NK-92 treated with Interleukin-12 subunit alpha and Interleukin-12 subunit beta, amount 100 ng/mL, for 24 hours (cell line): ENCODE results near the gene RAB11FIP4.

Experiments
- DNase-seq: peaks from one replicate; lab custom pipeline; 2025; lab: John Stamatoyannopoulos, UW

The RAB11FIP4 gene

GRCh38 chr17:31411707-31412285 lies 20.3 kb downstream of the RAB11FIP4 start:
- DNase-seq: no peak

- DNase-seq: no peak
These were observed 21.0 kb downstream of the RAB11FIP4 start for GRCh38 chr17:31412511-31412910.

- no peak for DNase-seq
These were observed 21.8 kb downstream of the RAB11FIP4 start for GRCh38 chr17:31413081-31413799.

- DNase-seq: no peak
These were observed 22.5 kb downstream of the RAB11FIP4 start for GRCh38 chr17:31413874-31414549.

- no peak for DNase-seq
These were observed 23.1 kb downstream of the RAB11FIP4 start for GRCh38 chr17:31414550-31414918.

- DNase-seq: no peak
These were observed 23.6 kb downstream of the RAB11FIP4 start for GRCh38 chr17:31415004-31415454.

GRCh38 chr17:31415640-31416502 lies 24.4 kb downstream of the RAB11FIP4 start:
- DNase-seq: no peak

- no peak for DNase-seq
These were observed 25.0 kb downstream of the RAB11FIP4 start for GRCh38 chr17:31416503-31416923.

- DNase-seq: no peak
These were observed 25.7 kb downstream of the RAB11FIP4 start for GRCh38 chr17:31417051-31417792.

- no peak for DNase-seq
These were observed 27.4 kb downstream of the RAB11FIP4 start for GRCh38 chr17:31418773-31419350.

- no peak for DNase-seq
These were observed 31.0 kb downstream of the RAB11FIP4 start for GRCh38 chr17:31422443-31422842.

- no peak for DNase-seq
These were observed 33.4 kb downstream of the RAB11FIP4 start for GRCh38 chr17:31424944-31425281.

- DNase-seq: no peak
These were observed 34.0 kb downstream of the RAB11FIP4 start for GRCh38 chr17:31425282-31426040.

- no peak for DNase-seq
These were observed 36.2 kb downstream of the RAB11FIP4 start for GRCh38 chr17:31427684-31428083.

GRCh38 chr17:31428111-31428510 lies 36.6 kb downstream of the RAB11FIP4 start:
- DNase-seq: no peak

- DNase-seq: no peak
These were observed 37.0 kb downstream of the RAB11FIP4 start for GRCh38 chr17:31428512-31428911.

- DNase-seq: no peak
These were observed 39.8 kb downstream of the RAB11FIP4 start for GRCh38 chr17:31431098-31431851.

- DNase-seq: no peak
These were observed 40.6 kb downstream of the RAB11FIP4 start for GRCh38 chr17:31431852-31432658.
